22Rv1 (cell line): ENCODE measurements around the gene PDRG1.
"Not testable (repeated sequence)": the region's sequence is repeated elsewhere in the genome, so short reads cannot be mapped to it uniquely, and the experiment has no call there.

Experiments used
- H3K27ac ChIP-seq: fragments of 450-650 bp; 2 replicates; pipeline ENCODE4 v1.5.1; 2017
- ZFX ChIP-seq: fragments of 450-650 bp; IDR thresholded peaks from 2 replicates; pipeline ENCODE4 v1.6.1; 2017; ENCODE audit warnings: antibody characterized with exemption, borderline replicate concordance
- TF ChIP-seq, protein P1 (sequence below): fragments of 450-650 bp; IDR thresholded peaks from 2 replicates; pipeline ENCODE4 v1.5.1; 2017; ENCODE audit warnings: mild to moderate bottlenecking

The PDRG1 gene

GRCh38 chr20:31934968-31935764 lies 16.7 kb downstream of the PDRG1 start:
- no peak overlapping the region for H3K27ac ChIP-seq
- no peak for TF ChIP-seq ZFX
- TF ChIP-seq, protein P1, sequence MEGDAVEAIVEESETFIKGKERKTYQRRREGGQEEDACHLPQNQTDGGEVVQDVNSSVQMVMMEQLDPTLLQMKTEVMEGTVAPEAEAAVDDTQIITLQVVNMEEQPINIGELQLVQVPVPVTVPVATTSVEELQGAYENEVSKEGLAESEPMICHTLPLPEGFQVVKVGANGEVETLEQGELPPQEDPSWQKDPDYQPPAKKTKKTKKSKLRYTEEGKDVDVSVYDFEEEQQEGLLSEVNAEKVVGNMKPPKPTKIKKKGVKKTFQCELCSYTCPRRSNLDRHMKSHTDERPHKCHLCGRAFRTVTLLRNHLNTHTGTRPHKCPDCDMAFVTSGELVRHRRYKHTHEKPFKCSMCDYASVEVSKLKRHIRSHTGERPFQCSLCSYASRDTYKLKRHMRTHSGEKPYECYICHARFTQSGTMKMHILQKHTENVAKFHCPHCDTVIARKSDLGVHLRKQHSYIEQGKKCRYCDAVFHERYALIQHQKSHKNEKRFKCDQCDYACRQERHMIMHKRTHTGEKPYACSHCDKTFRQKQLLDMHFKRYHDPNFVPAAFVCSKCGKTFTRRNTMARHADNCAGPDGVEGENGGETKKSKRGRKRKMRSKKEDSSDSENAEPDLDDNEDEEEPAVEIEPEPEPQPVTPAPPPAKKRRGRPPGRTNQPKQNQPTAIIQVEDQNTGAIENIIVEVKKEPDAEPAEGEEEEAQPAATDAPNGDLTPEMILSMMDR, result no peak

- TF ChIP-seq, protein P1, result no peak
Measured at GRCh38 chr20:31934491-31934890, 17.4 kb downstream of the PDRG1 start.

DNA sequence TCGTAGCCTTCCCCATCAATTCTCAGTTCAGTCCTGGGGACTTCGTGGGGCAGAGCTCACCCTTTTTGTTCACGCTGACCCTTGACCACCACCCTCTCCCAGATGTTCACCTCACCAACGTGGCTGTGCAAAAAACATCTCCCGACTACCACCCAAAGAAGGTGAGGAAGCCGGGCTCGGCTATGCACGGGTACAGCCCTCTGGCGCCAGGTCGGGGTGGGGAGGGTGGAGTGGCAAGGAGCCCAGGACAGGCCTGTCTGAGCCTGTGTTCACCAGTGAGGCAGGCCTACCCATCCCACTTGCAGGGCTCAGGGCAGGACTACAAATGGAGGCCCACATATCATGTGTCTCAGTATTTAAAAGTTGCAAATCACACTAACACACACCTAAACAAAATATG lies 18.1 kb downstream of the PDRG1 start:
- TF ChIP-seq, protein P1, result no peak
- no peak for TF ChIP-seq ZFX
- no peak overlapping the region for H3K27ac ChIP-seq

More at GRCh38 chr20:31934491-31934890, 17.4 kb downstream of the PDRG1 start:
- no peak overlapping the region for H3K27ac ChIP-seq

DNA sequence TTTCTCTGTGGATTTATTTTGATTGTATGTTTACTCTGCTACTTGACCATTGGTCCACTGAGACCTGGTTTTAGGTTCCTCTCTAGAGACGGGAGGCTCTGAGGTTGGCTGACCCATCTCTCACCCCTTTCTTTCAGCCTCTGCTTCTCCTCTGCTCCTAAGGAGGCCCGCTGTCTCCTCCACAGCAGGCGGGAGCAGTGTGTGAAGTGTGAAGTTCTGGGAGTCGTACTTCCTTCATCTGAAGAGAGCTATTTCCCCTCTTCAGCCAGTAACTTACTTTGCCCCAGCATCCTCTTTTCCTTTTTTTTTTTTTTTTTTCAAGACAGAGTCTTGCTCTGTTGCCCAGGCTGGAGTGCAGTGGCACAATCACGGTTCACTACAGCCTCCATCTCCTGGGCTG lies 21.1 kb downstream of the PDRG1 start:
- no peak overlapping the region for H3K27ac ChIP-seq
- TF ChIP-seq, protein P1, result no peak
- TF ChIP-seq ZFX, result no peak

DNA sequence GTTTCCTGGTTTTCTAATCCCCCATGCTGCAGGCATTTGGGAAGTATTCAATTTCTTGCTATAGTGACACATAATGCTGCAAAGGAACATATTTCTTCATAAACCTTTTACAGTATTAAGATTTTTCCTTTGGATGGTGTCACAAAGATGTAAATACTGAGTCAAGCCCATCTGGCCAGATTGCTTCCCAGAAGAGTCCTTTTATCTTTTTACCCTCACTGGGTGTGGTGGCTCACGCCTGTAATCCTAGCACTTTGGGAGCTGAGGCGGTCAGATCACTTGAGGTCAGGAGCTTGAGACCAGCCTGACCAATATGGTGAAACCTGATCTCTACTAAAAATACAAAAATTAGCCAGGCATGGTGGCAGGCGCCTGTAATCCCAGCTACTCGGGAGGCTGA lies 22.2 kb downstream of the PDRG1 start:
- H3K27ac ChIP-seq, result not testable (repeated sequence)

GRCh38 chr20:31927627-31928159 lies 24.2 kb downstream of the PDRG1 start:
- no peak for TF ChIP-seq ZFX
- TF ChIP-seq, protein P1, result no peak
- H3K27ac ChIP-seq, result no peak overlapping the region

- TF ChIP-seq, protein P1, result no peak
- no peak overlapping the region for H3K27ac ChIP-seq
Measured at GRCh38 chr20:31926493-31926892, 25.4 kb downstream of the PDRG1 start.

GRCh38 chr20:31925631-31926030 lies 26.2 kb downstream of the PDRG1 start:
- TF ChIP-seq ZFX, result no peak
- TF ChIP-seq, protein P1, result no peak
- H3K27ac ChIP-seq, result no peak overlapping the region
